H9 (cell line): ENCODE measurements around the gene AIF1L. TPM values are rescaled to one million over a fixed set of nuclear protein-coding genes. Genes with fewer than 3 reads are reported as not detected.

Experiments used
- DNase-seq: peaks from one replicate; pipeline ENCODE4 v3.0.0-alpha.2; 2017
- H2AFZ ChIP-seq: one replicate; pipeline ENCODE4 v1.6.1; 2013; ENCODE audit warnings: mild to moderate bottlenecking, low read length, control low read depth, moderate library complexity
- H2AK5ac ChIP-seq: 2 replicates; pipeline ENCODE4 v1.6.1; 2013; ENCODE audit warnings: low read length, control low read depth, mixed read lengths; ENCODE audit not compliant: insufficient read length
- H2BK120ac ChIP-seq: one replicate; pipeline ENCODE4 v1.6.1; 2013; ENCODE audit warnings: low read depth, mild to moderate bottlenecking, low read length, control low read depth, inconsistent platforms; ENCODE audit not compliant: poor library complexity, severe bottlenecking
- H2BK12ac ChIP-seq: 2 replicates; pipeline ENCODE4 v1.6.1; 2013; ENCODE audit warnings: low read length, control low read depth, mixed read lengths, low read depth; ENCODE audit not compliant: insufficient read length
- H2BK15ac ChIP-seq: 2 replicates; pipeline ENCODE4 v1.6.1; 2013; ENCODE audit warnings: low read depth, low read length, control low read depth
- H2BK20ac ChIP-seq: one replicate; pipeline ENCODE4 v1.6.1; 2013; ENCODE audit warnings: low read depth, mild to moderate bottlenecking, low read length, control low read depth, inconsistent platforms; ENCODE audit not compliant: poor library complexity, severe bottlenecking
- H2BK5ac ChIP-seq: 2 replicates; pipeline ENCODE4 v1.6.1; 2013; ENCODE audit warnings: low read length, control low read depth, mixed read lengths; ENCODE audit not compliant: insufficient read length
- H3K14ac ChIP-seq: 2 replicates; pipeline ENCODE4 v1.6.1; 2013; ENCODE audit warnings: low read length, control low read depth; ENCODE audit not compliant: insufficient read depth
- H3K18ac ChIP-seq: 2 replicates; pipeline ENCODE4 v1.6.1; 2013; ENCODE audit warnings: low read depth, mild to moderate bottlenecking, mixed read lengths, low read length, control low read depth; ENCODE audit not compliant: insufficient read length
- H3K23ac ChIP-seq: 2 replicates; pipeline ENCODE4 v1.6.1; 2013; ENCODE audit warnings: low read length, control low read depth, mixed read lengths, low read depth; ENCODE audit not compliant: insufficient read length
- H3K23me2 ChIP-seq: 2 replicates; pipeline ENCODE4 v1.6.1; 2013; ENCODE audit warnings: low read depth, mild to moderate bottlenecking, mixed read lengths, low read length, control low read depth; ENCODE audit not compliant: insufficient read length, poor library complexity, severe bottlenecking
- H3K27ac ChIP-seq: 2 replicates; pipeline ENCODE4 v1.5.1; 2013; ENCODE audit warnings: low read length, control low read depth, mixed read lengths, low read depth; ENCODE audit not compliant: insufficient read length
- H3K27me3 ChIP-seq: 2 replicates; pipeline ENCODE4 v1.6.1; 2013; ENCODE audit warnings: low read length, control low read depth, inconsistent platforms; ENCODE audit not compliant: insufficient read depth
- H3K4ac ChIP-seq: 2 replicates; pipeline ENCODE4 v1.6.1; 2013; ENCODE audit warnings: low read depth, mild to moderate bottlenecking, control low read depth, inconsistent platforms, low read length, moderate library complexity
- H3K4me1 ChIP-seq: 2 replicates; pipeline ENCODE4 v1.6.1; 2013; ENCODE audit warnings: low read length, control low read depth, inconsistent platforms; ENCODE audit not compliant: insufficient read depth
- H3K4me2 ChIP-seq: 2 replicates; pipeline ENCODE4 v1.6.1; 2013; ENCODE audit warnings: low read length, control low read depth, mixed read lengths; ENCODE audit not compliant: insufficient read length, insufficient read depth
- H3K56ac ChIP-seq: 2 replicates; pipeline ENCODE4 v1.6.1; 2013; ENCODE audit warnings: low read depth, mild to moderate bottlenecking, mixed read lengths, low read length, control low read depth; ENCODE audit not compliant: insufficient read length
- H3K79me1 ChIP-seq: 2 replicates; pipeline ENCODE4 v1.6.1; 2013; ENCODE audit warnings: low read depth, mild to moderate bottlenecking, moderate library complexity, low read length, control low read depth, inconsistent platforms; ENCODE audit not compliant: insufficient read depth, poor library complexity, severe bottlenecking
- H3K79me2 ChIP-seq: 2 replicates; pipeline ENCODE4 v1.6.1; 2013; ENCODE audit warnings: low read length, control low read depth, inconsistent platforms; ENCODE audit not compliant: insufficient read depth
- H3K9ac ChIP-seq: 2 replicates; pipeline ENCODE4 v1.6.1; 2013; ENCODE audit warnings: low read length, control low read depth, mixed read lengths; ENCODE audit not compliant: insufficient read length; ENCODE audit errors: extremely low read depth
- H3K9me3 ChIP-seq: one replicate; pipeline ENCODE4 v1.6.1; 2013; ENCODE audit warnings: low read depth, low read length, inconsistent platforms; ENCODE audit not compliant: control insufficient read depth
- H3T11ph ChIP-seq: one replicate; pipeline ENCODE4 v1.6.1; 2013; ENCODE audit warnings: mild to moderate bottlenecking, low read length, control low read depth, inconsistent platforms
- H4K20me1 ChIP-seq: one replicate; pipeline ENCODE4 v1.6.1; 2013; ENCODE audit not compliant: control insufficient read depth, insufficient read length, insufficient read depth
- H4K5ac ChIP-seq: 2 replicates; pipeline ENCODE4 v1.6.1; 2013; ENCODE audit warnings: low read depth, mild to moderate bottlenecking, mixed read lengths, low read length, control low read depth; ENCODE audit not compliant: insufficient read length
- H4K8ac ChIP-seq: replicated peaks from 2 replicates; pipeline ENCODE4 v1.6.1; 2013; ENCODE audit warnings: low read length, control low read depth, mixed read lengths, low read depth; ENCODE audit not compliant: insufficient read length
- H4K91ac ChIP-seq: 2 replicates; pipeline ENCODE4 v1.6.1; 2013; ENCODE audit warnings: low read depth, mild to moderate bottlenecking, moderate library complexity, mixed read lengths, low read length, control low read depth; ENCODE audit not compliant: insufficient read length
- H3K27ac Mint-ChIP-seq, 3 experiments: 2 replicates in 2 of 3; 3 replicates in 1 of 3; pipeline ENCODE4 v1.8.0; 2020 to 2021; ENCODE audit warnings: mixed read lengths in 3 of 3, mild to moderate bottlenecking in 1 of 3, moderate library complexity in 1 of 3
- H3K27me3 Mint-ChIP-seq: 2 replicates; pipeline ENCODE4 v1.8.0; 2021; ENCODE audit warnings: low read depth, mild to moderate bottlenecking, moderate library complexity, mixed read lengths
- H3K36me3 Mint-ChIP-seq, 3 experiments: 2 replicates in 2 of 3; 3 replicates in 1 of 3; pipeline ENCODE4 v1.8.0; 2020 to 2021; ENCODE audit warnings: low read depth in 3 of 3, mixed read lengths in 3 of 3; ENCODE audit not compliant: insufficient read depth in 1 of 3
- H3K4me1 Mint-ChIP-seq, 2 experiments: 2 replicates each; pipeline ENCODE4 v1.8.0; 2020; ENCODE audit warnings: mixed read lengths in 2 of 2
- H3K4me3 Mint-ChIP-seq, 2 experiments: 2 replicates in 1 of 2; 3 replicates in 1 of 2; pipeline ENCODE4 v1.8.0; 2020 to 2021; ENCODE audit warnings: mild to moderate bottlenecking in 2 of 2, mixed read lengths in 2 of 2, moderate library complexity in 1 of 2
- H3K9me3 Mint-ChIP-seq, 2 experiments: 2 replicates in 1 of 2; 3 replicates in 1 of 2; pipeline ENCODE4 v1.8.0; 2020; ENCODE audit warnings: mild to moderate bottlenecking in 2 of 2, mixed read lengths in 2 of 2, moderate library complexity in 1 of 2
- WGBS: extraction: QIAGEN DNeasy Blood & Tissue Kit; methylation state at CpG from one replicate; pipeline ENCODE4 v1.1.7; 2013; ENCODE audit warnings: missing lambda C conversion rate, low lambda C conversion rate, mixed read lengths; ENCODE audit not compliant: insufficient read length; ENCODE audit errors: extremely low coverage; 5-methylcytosine and 5-hydroxymethylcytosine counted together
- total RNA-seq: library from RNA; stranded (reverse); gene quantifications from 2 replicates; pipeline ENCODE4 v1.2.1, GENCODE V29; 2021
- TF ChIP-seq, protein P1 (sequence below): fragments of 200-600 bp; sonication (generic); conservative IDR thresholded peaks from 3 replicates; pipeline ENCODE4 v1.8.0; 2021; ENCODE audit warnings: antibody characterized with exemption, mild to moderate bottlenecking

Gene AIF1L
- total RNA-seq, 1 experiment from 2014 or later, result 122 TPM

DNA sequence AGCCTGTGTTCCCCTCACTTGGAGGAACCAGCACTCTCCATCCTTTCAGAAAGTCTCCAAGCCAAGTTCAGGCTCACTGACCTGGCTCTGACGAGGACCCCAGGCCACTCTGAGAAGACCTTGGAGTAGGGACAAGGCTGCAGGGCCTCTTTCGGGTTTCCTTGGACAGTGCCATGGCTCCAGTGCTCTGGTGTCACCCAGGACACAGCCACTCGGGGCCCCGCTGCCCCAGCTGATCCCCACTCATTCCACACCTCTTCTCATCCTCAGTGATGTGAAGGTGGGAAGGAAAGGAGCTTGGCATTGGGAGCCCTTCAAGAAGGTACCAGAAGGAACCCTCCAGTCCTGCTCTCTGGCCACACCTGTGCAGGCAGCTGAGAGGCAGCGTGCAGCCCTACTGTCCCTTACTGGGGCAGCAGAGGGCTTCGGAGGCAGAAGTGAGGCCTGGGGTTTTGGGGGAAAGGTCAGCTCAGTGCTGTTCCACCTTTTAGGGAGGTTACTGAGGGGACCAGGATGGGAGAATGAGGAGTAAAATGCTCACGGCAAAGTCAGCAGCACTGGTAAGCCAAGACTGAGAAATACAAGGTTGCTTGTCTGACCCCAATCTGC lies 24.4 kb downstream of the AIF1L start:
- Histone ChIP-seq H3K27me3 (no peaks in the 10 kb centered on the region), H3K23ac (no peak overlapping the region), H3K9me3 (no peaks in the 10 kb centered on the region), H2BK12ac (no peak overlapping the region), H3K18ac (no peak overlapping the region), H2BK5ac (no peak overlapping the region), H2AFZ (no peak overlapping the region), H4K8ac (no peak overlapping the region), H4K20me1 (no peaks in the 10 kb centered on the region), H3K9ac (no peak overlapping the region), H2BK15ac (no peak overlapping the region), H4K91ac (no peak overlapping the region), H2AK5ac (no peak overlapping the region), H3K56ac (no peak overlapping the region), H3K79me2 (peaks cover under 1% of the 10 kb centered on the region; the same call in 1 of the 2 replicates), H3K4me1 (no peaks in the 10 kb centered on the region), H3K4me2 (no peak overlapping the region), H2BK120ac (no peak overlapping the region), H2BK20ac (no peak overlapping the region), H4K5ac (no peak overlapping the region), H3K23me2 (peaks cover 5% of the 10 kb centered on the region), H3K79me1 (no peaks in the 10 kb centered on the region), H3K4ac (no peak overlapping the region), H3T11ph (no peak overlapping the region), H3K27ac (no peak overlapping the region), H3K14ac (no peak overlapping the region)
- no CpG with 5 or more reads among the region's 7 CpGs for WGBS
- Mint-ChIP-seq H3K4me3 (no peak overlapping the region), H3K27ac (no peak overlapping the region), H3K4me1 (peaks cover 6% of the 10 kb centered on the region in 2 experiments; a peak in 2 of 4 replicates), H3K27me3 (no peaks in the 10 kb centered on the region), H3K9me3 (no peaks in the 10 kb centered on the region; a peak in 1 of 5 replicates), H3K36me3 (peaks cover 28 to 65% (median 58%) of the 10 kb centered on the region in 3 experiments)
- no peak for DNase-seq
- TF ChIP-seq, protein P1, sequence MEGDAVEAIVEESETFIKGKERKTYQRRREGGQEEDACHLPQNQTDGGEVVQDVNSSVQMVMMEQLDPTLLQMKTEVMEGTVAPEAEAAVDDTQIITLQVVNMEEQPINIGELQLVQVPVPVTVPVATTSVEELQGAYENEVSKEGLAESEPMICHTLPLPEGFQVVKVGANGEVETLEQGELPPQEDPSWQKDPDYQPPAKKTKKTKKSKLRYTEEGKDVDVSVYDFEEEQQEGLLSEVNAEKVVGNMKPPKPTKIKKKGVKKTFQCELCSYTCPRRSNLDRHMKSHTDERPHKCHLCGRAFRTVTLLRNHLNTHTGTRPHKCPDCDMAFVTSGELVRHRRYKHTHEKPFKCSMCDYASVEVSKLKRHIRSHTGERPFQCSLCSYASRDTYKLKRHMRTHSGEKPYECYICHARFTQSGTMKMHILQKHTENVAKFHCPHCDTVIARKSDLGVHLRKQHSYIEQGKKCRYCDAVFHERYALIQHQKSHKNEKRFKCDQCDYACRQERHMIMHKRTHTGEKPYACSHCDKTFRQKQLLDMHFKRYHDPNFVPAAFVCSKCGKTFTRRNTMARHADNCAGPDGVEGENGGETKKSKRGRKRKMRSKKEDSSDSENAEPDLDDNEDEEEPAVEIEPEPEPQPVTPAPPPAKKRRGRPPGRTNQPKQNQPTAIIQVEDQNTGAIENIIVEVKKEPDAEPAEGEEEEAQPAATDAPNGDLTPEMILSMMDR, result no peak
